Activated CD8-positive, alpha-beta memory T cell treated with anti-CD3 and anti-CD28 coated beads for 36 hours (primary cell): ENCODE data around the gene JAK1. TPM values are rescaled to one million over a fixed set of nuclear protein-coding genes. Genes with fewer than 3 reads are reported as not detected.

ENCODE experiments used
- CTCF ChIA-PET: fragments of 350-600 bp; sonication (Branson Sonifier 250); formaldehyde crosslinking; loops from one replicate; lab custom pipeline; 2021; ENCODE audit warnings: antibody characterized with exemption; lab: Charles Lee
- POLR2A ChIA-PET: fragments of 350-600 bp; sonication (Branson Sonifier 250); formaldehyde crosslinking; loops from one replicate; lab custom pipeline; 2021; ENCODE audit warnings: antibody characterized with exemption; lab: Charles Lee
- total RNA-seq, 2 experiments: library from RNA; stranded (reverse); gene quantifications; one replicate each; pipeline ENCODE4 v1.2.3, GENCODE V29; 2021

The JAK1 gene
- total RNA-seq, 2 experiments from 2014 or later = 85.4 to 87.9 TPM

- ChIA-PET POLR2A (interaction anchor here (1.0 kb wide), 1 partner anchor 10 kb away, joined by 3 read pairs; no protein-coding TSS in a partner anchor), CTCF (interaction anchor here (0.7 kb wide), 1 partner anchor 9 kb away, joined by 3 read pairs; the partner anchor contains the start of gene JAK1)
Observed at GRCh38 chr1:64956733-64957441, 9.5 kb downstream of the JAK1 start.

GRCh38 chr1:64956010-64956640, 10.2 kb downstream of the JAK1 start:
- ChIA-PET POLR2A (interaction anchor here (1.0 kb wide), 1 partner anchor 11 kb away, joined by 3 read pairs; no protein-coding TSS in a partner anchor), CTCF (interaction anchor here (0.7 kb wide), 1 partner anchor 10 kb away, joined by 3 read pairs; the partner anchor contains the start of gene JAK1)

GRCh38 chr1:64955097-64956009, 11.0 kb downstream of the JAK1 start:
- ChIA-PET CTCF (no interaction called here), POLR2A (interaction anchor here (1.0 kb wide), 1 partner anchor 12 kb away, joined by 3 read pairs; no protein-coding TSS in a partner anchor)

- POLR2A ChIA-PET = no interaction called here
- CTCF ChIA-PET = interaction anchor here (0.6 kb wide), 1 partner anchor 156 kb away, joined by 3 read pairs; no protein-coding TSS in a partner anchor
Observed at GRCh38 chr1:64953241-64953640, 13.1 kb downstream of the JAK1 start.

- CTCF ChIA-PET = no interaction called here
- POLR2A ChIA-PET = interaction anchor here (1.3 kb wide), 1 partner anchor 16 kb away, joined by 4 read pairs; the partner anchor contains the start of gene JAK1
Observed at GRCh38 chr1:64950284-64950809, 16.0 kb downstream of the JAK1 start.

- CTCF ChIA-PET = interaction anchor here (0.7 kb wide), 1 partner anchor 9 kb away, joined by 5 read pairs; no protein-coding TSS in a partner anchor
- POLR2A ChIA-PET = interaction anchor here (1.0 to 1.3 kb wide), 2 partner anchors 17 to 26 kb away, joined by 3 to 4 read pairs; partner anchors contain the start of gene JAK1
Observed at GRCh38 chr1:64948905-64949833, 17.2 kb downstream of the JAK1 start.

- POLR2A ChIA-PET = interaction anchor here (0.7 to 1.0 kb wide), 2 partner anchors 25 to 35 kb away, joined by 3 to 5 read pairs; no protein-coding TSS in a partner anchor
- CTCF ChIA-PET = interaction anchor here (0.7 kb wide), 1 partner anchor 9 kb away, joined by 5 read pairs; no protein-coding TSS in a partner anchor
Observed at GRCh38 chr1:64948216-64948615, 18.1 kb downstream of the JAK1 start.

GRCh38 chr1:64946916-64947315, 19.4 kb downstream of the JAK1 start:
- CTCF ChIA-PET = no interaction called here
- POLR2A ChIA-PET = no interaction called here

- POLR2A ChIA-PET = no interaction called here
- CTCF ChIA-PET = no interaction called here
Observed at GRCh38 chr1:64944913-64945312, 21.4 kb downstream of the JAK1 start.

GRCh38 chr1:64942675-64943074, 23.7 kb downstream of the JAK1 start:
- POLR2A ChIA-PET = no interaction called here
- CTCF ChIA-PET = no interaction called here

GRCh38 chr1:64942118-64942517, 24.2 kb downstream of the JAK1 start:
- POLR2A ChIA-PET = no interaction called here

GRCh38 chr1:64941461-64942117, 24.8 kb downstream of the JAK1 start:
- CTCF ChIA-PET = no interaction called here
- POLR2A ChIA-PET = no interaction called here

More at GRCh38 chr1:64942118-64942517, 24.2 kb downstream of the JAK1 start:
- CTCF ChIA-PET = no interaction called here

GRCh38 chr1:64940025-64940424, 26.3 kb downstream of the JAK1 start:
- ChIA-PET POLR2A (no interaction called here), CTCF (interaction anchor here (1.1 kb wide), 1 partner anchor 8 kb away, joined by 5 read pairs; no protein-coding TSS in a partner anchor)

- CTCF ChIA-PET = interaction anchor here (1.1 kb wide), 1 partner anchor 9 kb away, joined by 5 read pairs; no protein-coding TSS in a partner anchor
- POLR2A ChIA-PET = no interaction called here
Observed at GRCh38 chr1:64938991-64939390, 27.4 kb downstream of the JAK1 start.

- ChIA-PET POLR2A (no interaction called here), CTCF (no interaction called here)
Observed at GRCh38 chr1:64936956-64937355, 29.4 kb downstream of the JAK1 start.

GRCh38 chr1:64935551-64936155, 30.7 kb downstream of the JAK1 start:
- CTCF ChIA-PET = no interaction called here
- POLR2A ChIA-PET = no interaction called here

- POLR2A ChIA-PET = no interaction called here
- CTCF ChIA-PET = no interaction called here
Observed at GRCh38 chr1:64934878-64935275, 31.5 kb downstream of the JAK1 start.
